Duodenal mucosa (tissue), 2 donors: ENCODE results near the gene CCDC124.

ENCODE experiments used
- H3K27ac ChIP-seq: one replicate; pipeline ENCODE4 v1.7.0; 2013; ENCODE audit warnings: low read depth, low read length
- H3K27me3 ChIP-seq, 2 donors: one replicate each; pipeline ENCODE4 v1.7.0; 2013; ENCODE audit warnings: low read length in 2 of 2, control low read depth in 1 of 2; ENCODE audit not compliant: insufficient read depth in 2 of 2, control insufficient read depth in 1 of 2
- H3K36me3 ChIP-seq, 2 donors: one replicate each; pipeline ENCODE4 v1.7.0; 2013; ENCODE audit warnings: low read length in 2 of 2, control low read depth in 1 of 2; ENCODE audit not compliant: insufficient read depth in 2 of 2, control insufficient read depth in 1 of 2
- H3K4me1 ChIP-seq, 2 donors: one replicate each; pipeline ENCODE4 v1.7.0; 2013; ENCODE audit warnings: low read length in 2 of 2, control low read depth in 1 of 2; ENCODE audit not compliant: insufficient read depth in 2 of 2, control insufficient read depth in 1 of 2
- H3K4me3 ChIP-seq, 2 donors: one replicate each; pipeline ENCODE4 v1.7.0; 2013; ENCODE audit warnings: low read length in 2 of 2, low read depth in 1 of 2
- H3K9ac ChIP-seq, 2 donors: one replicate each; pipeline ENCODE4 v1.7.0; 2013; ENCODE audit warnings: low read length in 2 of 2, low read depth in 1 of 2
- H3K9me3 ChIP-seq, 2 donors: one replicate each; pipeline ENCODE4 v1.7.0; 2013; ENCODE audit warnings: low read length in 2 of 2, control low read depth in 1 of 2; ENCODE audit not compliant: control insufficient read depth in 1 of 2

Gene CCDC124

DNA sequence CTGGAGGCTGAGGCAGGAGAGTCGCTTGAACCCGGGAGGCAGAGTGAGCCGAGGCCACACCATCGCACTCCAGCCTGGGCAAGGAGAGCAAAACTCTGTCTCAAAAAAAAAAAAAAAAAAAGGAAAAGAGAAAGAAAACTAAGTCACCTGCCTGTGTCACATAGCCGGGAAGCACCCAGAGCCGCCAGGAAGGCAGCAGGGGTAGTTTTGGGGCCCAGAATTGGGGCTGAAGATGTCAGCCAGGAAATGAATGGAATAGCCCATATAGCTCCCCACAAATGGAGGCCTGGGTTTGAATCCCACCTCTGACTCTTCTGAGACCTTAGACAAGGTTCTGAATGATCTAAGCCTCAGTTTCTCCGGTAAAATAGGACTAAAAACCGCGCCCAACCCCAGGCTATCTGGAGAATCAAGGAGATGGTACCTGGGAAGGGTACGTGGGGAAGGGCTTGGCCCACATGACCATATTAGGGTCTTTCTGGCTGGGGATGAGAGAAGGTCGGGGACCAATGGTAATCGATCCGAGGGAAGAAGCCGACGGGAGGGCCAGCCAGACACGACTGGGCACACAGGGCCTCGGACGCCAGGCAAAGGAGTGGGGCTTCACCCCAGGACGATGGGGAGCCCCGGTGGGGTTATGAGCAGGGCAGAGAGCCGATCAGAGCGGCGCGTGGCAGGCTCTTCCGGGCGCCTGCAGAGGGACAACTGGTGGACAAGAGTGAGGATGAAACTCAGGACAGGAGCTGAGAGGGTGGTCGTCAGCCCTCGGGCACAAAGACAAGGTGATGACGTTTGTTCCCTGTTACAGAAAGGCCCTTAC is 14.4 kb downstream of the CCDC124 start:
- no peaks in the 10 kb centered on the region for H3K36me3 ChIP-seq
- H3K4me1 ChIP-seq: peaks cover 5 to 28% of the 10 kb centered on the region in 2 donors

DNA sequence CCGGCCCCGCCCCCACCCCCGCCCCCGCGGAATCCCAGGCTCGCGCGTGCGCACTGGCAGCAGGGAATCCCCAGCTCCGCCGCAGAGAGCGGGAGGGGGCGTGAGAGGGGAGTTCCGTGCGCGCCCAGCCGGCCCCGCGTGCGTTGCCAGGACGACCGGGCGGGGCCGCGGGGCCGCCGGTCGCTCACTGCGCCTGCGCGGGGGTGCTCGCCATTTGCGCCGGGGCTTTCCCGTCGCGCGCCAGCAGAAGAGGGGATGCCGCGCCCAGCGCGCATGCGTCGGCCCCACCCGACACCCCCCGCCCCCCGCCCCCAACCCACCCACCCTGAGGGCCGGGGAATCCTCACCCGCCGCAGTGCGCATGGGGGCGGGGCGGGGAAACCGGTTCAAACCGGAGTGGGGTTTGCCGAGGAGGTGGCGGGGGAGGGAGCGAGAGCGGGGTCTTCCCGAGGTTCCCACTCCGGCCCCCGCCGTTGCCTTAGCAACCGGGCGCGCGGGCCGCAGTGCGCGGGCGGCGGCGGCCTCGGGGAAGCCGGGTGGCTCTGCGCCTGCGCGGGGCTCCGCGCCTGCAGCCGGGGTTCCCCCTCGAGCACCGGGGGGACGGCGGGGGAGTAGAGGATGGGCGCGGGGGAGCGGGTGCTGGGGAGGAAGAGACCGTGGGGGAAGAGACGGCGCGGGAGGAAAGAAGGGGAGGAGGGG is 15.1 kb downstream of the CCDC124 start:
- H3K27ac ChIP-seq: no peak overlapping the region
- H3K27me3 ChIP-seq: peaks cover 36 to 44% of the 10 kb centered on the region in 2 donors

More for the DNA sequence above, 14.4 kb downstream of the CCDC124 start:
- Histone ChIP-seq H3K9me3 (no peaks in the 10 kb centered on the region), H3K27ac (no peak overlapping the region), H3K4me3 (peak overlapping the region; percentile 60 to 67), H3K27me3 (peaks cover 28 to 36% of the 10 kb centered on the region in 2 donors), H3K9ac (peak overlapping the region; percentile 49 to 55)

GRCh38 chr19:17948514-17948900 is 15.7 kb downstream of the CCDC124 start:
- no peaks in the 10 kb centered on the region for H3K9me3 ChIP-seq
- H3K4me1 ChIP-seq: peaks cover 5 to 34% of the 10 kb centered on the region in 2 donors
- H3K27me3 ChIP-seq: peaks cover 41 to 50% of the 10 kb centered on the region in 2 donors
- H3K4me3 ChIP-seq: peak overlapping the region in 1 of 2 donors; percentile 15
- no peak overlapping the region for H3K9ac ChIP-seq
- no peaks in the 10 kb centered on the region for H3K36me3 ChIP-seq
- no peak overlapping the region for H3K27ac ChIP-seq

More for the DNA sequence above, 15.1 kb downstream of the CCDC124 start:
- no peaks in the 10 kb centered on the region for H3K36me3 ChIP-seq
- no peaks in the 10 kb centered on the region for H3K9me3 ChIP-seq
- peak overlapping the region; percentile 60 to 67 for H3K4me3 ChIP-seq
- H3K4me1 ChIP-seq: peaks cover 5 to 34% of the 10 kb centered on the region in 2 donors
- H3K9ac ChIP-seq: no peak overlapping the region

DNA sequence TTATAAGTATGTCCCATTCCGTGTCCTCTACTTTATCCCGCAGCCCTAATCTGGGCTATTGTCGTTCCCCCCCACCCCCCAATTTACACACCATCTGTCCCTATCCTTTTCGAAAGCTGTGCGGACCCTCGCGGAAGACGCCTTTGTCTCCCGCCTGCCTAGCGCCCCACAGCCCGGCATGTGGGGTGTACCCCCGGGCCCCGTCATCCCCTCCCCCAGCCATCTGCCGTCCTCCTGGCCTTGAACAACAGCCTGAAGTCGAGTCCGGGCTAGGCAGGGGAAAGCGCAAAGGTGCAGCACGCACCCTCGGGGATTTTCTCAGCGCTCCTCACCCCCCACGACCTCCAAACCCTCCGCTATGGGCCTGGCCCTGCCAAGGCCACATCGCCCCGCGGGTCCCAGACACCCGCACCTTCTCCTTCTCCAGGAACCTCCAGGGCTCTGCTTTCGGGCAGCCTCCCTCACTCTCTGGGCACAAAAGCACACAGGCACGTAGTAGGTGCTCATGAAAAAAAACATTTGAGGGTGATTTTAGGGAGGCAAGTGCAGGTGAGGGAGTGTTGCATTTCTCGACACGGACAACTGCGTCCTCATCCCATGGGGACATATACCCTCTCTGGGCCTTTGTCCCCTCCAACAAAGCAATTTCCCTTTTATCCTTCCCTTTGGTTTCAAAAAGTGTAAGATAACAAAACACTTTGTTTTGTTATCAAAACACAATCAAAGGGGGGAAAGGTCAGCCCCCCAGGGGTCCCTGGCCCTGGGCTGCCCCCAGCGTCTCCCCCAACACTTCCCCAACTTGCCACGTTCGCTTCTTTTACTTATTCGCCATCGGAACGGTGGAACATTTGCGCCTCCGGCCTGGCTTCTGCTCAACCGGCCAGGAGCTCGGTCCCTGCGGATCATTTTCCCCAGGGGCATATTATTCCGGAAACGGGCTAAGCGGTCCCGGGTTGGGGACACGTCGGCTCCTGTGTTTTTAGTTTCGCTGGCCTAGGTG is 16.4 kb downstream of the CCDC124 start:
- H3K9me3 ChIP-seq: no peaks in the 10 kb centered on the region
- no peak overlapping the region for H3K27ac ChIP-seq
- H3K27me3 ChIP-seq: peaks cover 48 to 56% of the 10 kb centered on the region in 2 donors
- no peak overlapping the region for H3K4me3 ChIP-seq
- H3K9ac ChIP-seq: no peak overlapping the region
- H3K4me1 ChIP-seq: peaks cover 5 to 34% of the 10 kb centered on the region in 2 donors
- no peaks in the 10 kb centered on the region for H3K36me3 ChIP-seq

DNA sequence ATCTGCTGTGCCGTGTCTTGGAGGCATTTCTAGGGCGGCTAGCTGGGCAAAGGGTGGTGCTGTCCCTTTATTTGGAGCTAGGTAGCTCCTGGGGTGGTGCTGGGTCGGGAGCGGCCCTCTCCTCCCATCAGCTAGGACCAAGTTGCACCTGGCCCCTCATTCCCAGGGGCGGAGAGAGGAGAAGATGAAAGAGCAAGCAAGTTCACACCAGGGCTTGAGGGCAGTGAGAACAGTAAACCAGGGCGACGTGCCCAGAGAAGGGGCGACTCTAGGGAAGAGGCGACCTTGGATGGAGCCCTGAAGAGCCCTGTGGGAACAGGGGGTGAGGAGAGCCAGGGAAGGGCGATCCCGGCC is 17.1 kb downstream of the CCDC124 start:
- H3K4me3 ChIP-seq: peak overlapping the region; percentile 8 to 16
- H3K27ac ChIP-seq: no peak overlapping the region
- no peak overlapping the region for H3K9ac ChIP-seq
- peaks cover 5 to 34% of the 10 kb centered on the region in 2 donors for H3K4me1 ChIP-seq
- no peaks in the 10 kb centered on the region for H3K36me3 ChIP-seq
- peaks cover 48 to 60% of the 10 kb centered on the region in 2 donors for H3K27me3 ChIP-seq
- no peaks in the 10 kb centered on the region for H3K9me3 ChIP-seq

- Histone ChIP-seq H3K27me3 (peaks cover 48 to 60% of the 10 kb centered on the region in 2 donors), H3K9ac (no peak overlapping the region), H3K4me1 (peaks cover 5 to 34% of the 10 kb centered on the region in 2 donors), H3K9me3 (no peaks in the 10 kb centered on the region), H3K4me3 (peak overlapping the region; percentile 8 to 16), H3K36me3 (no peaks in the 10 kb centered on the region), H3K27ac (no peak overlapping the region)
Measured at GRCh38 chr19:17950310-17951156, 17.7 kb downstream of the CCDC124 start.

- peaks cover 53 to 60% of the 10 kb centered on the region in 2 donors for H3K27me3 ChIP-seq
- no peaks in the 10 kb centered on the region for H3K9me3 ChIP-seq
- no peaks in the 10 kb centered on the region for H3K36me3 ChIP-seq
- no peak overlapping the region for H3K27ac ChIP-seq
- no peak overlapping the region for H3K4me3 ChIP-seq
- H3K9ac ChIP-seq: no peak overlapping the region
- H3K4me1 ChIP-seq: peaks cover 5 to 34% of the 10 kb centered on the region in 2 donors
Measured at GRCh38 chr19:17951157-17951989, 18.6 kb downstream of the CCDC124 start.

GRCh38 chr19:17951990-17952976 is 19.5 kb downstream of the CCDC124 start:
- H3K27ac ChIP-seq: no peak overlapping the region
- no peak overlapping the region for H3K9ac ChIP-seq
- H3K9me3 ChIP-seq: no peaks in the 10 kb centered on the region
- no peaks in the 10 kb centered on the region for H3K36me3 ChIP-seq
- no peak overlapping the region for H3K4me3 ChIP-seq
- peaks cover 55 to 60% of the 10 kb centered on the region in 2 donors for H3K27me3 ChIP-seq
- peaks cover 2 to 31% of the 10 kb centered on the region in 2 donors for H3K4me1 ChIP-seq
